Right forelimb (tissue), 1 donor: Measurements from ENCODE around the gene ACE.

Experiments
- DNase-seq: peaks from one replicate; pipeline ENCODE4 v3.0.0-alpha.2; 2018

ACE gene

DNA sequence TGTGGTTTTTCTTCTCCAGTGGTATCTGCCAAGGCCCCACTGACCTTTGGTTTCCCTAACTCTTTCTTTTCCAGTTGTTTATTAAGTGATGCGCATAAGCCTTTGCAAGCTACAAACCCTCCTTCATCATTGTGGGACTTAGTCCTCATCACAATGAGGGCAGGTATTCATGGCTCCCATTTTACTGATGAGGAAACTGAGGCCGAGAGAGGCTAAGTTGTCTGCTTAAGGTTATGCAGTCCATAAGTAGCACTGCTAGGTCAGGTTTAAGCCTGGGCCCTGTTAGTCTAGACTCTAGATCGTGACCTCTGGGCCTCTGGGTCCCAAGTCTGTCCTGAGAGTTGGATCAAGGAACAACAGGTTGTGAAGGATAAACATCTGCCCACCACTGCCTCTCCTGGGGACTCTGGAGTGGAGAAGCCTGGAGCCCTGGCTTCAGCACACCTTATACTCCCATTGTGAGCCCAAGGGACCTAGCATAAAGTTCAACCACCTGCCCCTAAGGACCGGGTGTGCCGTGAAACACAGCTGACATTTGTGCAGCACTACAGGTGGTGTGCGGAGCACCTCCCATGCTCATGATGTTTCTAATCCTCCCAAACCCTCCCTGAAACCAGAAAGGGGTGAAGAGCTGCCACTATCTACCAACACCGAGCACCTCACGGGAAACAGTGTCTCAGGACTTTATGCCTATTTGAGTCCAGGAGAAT lies 41.1 kb downstream of the ACE start:
- DNase-seq = no peak

DNA sequence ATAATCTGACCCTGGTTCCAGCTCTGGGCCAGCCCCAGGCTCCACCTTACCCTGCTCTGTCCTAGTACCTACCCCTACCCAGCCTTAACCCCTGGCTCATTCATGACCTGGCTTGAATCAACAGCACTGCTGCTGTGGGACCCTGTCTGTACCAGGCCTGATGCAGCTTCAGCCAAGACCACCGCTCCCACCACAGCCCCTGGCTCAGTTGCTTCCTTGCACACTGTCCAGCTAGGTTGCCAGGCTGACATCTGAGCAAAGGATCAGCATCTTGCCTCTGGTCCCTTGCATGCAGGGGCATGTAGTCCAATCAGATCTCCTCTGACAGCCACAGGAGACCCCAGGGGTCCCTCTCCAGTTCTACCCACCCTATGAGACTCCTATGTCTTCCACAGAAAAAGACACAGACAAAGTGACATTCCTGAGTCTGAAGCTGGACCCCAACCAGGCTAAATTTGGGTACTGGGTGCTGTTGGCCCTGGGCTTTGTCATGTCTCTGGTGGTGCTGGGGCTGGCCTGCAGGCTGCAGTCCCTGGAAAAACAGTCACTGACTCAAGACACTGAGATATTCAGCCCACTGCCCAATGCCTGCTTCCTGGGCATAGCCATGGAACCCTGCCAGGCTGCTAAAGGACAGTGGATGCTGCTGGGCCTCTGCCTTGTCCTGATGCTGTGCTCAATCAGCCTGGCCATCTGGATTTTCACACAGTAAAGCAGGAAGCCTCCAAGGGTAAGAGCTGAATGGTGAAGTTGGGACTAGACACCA lies 42.4 kb downstream of the ACE start:
- DNase-seq = no peak

- DNase-seq = no peak
These were observed 43.4 kb downstream of the ACE start for GRCh38 chr17:63519972-63520882.

DNA sequence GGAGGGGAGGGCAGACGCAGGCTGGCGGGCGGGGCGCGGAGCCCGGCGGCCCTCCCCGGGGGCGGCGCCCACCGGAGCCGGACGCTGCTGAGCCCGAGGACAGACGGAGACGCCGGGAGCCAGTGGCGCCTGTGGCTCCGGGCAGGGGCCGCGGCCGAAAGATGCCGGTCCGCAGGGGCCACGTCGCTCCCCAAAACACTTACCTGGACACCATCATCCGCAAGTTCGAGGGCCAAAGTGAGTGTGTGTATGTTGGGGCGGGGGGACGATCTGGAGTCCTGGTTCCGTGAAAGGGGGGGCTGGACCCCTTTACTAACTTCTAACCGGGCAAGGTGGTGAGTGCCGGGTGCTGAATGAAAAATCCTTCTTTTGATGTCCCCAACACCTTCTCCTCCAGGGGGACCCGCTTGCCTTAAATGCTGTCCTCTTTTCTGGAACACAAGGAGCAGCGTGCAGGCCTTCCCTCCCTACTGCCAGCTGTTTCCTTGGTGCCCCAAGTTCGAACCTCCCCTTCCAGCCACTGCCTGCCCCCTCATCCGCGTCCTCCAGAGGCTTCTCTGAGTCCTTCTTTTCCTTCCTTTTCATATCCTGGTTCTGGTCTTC lies 46.5 kb downstream of the ACE start, which contains the start of gene KCNH6:
KCNH6 (plus strand) TSS at position 106 of the 603 bp plus-strand sequence; CDS start at position 162, 56 bp downstream.
- no peak for DNase-seq

DNA sequence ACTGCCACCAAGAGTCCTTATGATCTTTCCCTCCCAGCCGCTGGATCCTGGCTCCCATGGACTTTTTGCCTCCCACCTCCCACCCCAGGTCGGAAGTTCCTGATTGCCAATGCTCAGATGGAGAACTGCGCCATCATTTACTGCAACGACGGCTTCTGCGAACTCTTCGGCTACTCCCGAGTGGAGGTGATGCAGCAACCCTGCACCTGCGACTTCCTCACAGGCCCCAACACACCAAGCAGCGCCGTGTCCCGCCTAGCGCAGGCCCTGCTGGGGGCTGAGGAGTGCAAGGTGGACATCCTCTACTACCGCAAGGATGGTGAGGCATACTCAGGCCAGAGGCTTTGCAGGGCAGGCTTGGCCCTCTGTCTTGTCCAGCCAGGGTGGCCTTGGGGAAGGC lies 47.2 kb downstream of the ACE start:
- no peak for DNase-seq

GRCh38 chr17:63525190-63525946 lies 48.5 kb downstream of the ACE start:
- no peak for DNase-seq

DNA sequence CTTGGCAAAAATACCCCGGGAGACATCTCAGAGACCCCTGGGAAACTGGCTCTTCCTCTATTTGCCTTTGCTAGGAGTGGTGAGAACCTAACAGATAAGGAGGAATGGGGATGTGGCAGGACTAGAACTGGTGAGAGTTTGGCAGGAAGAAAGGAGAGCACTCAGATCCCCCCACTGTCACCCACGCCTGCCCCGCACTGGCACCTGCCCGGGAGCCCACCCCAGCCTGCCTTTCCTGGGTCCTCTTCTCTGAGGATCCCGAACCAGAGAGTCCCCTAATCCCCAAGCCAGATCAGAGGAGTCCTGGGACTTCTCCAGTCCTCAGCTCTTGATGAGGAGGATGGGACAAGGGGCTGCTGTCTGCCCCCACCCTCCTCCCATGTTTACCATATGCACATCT lies 50.0 kb downstream of the ACE start:
- DNase-seq = no peak

GRCh38 chr17:63528183-63528582 lies 51.3 kb downstream of the ACE start:
- DNase-seq = no peak

DNA sequence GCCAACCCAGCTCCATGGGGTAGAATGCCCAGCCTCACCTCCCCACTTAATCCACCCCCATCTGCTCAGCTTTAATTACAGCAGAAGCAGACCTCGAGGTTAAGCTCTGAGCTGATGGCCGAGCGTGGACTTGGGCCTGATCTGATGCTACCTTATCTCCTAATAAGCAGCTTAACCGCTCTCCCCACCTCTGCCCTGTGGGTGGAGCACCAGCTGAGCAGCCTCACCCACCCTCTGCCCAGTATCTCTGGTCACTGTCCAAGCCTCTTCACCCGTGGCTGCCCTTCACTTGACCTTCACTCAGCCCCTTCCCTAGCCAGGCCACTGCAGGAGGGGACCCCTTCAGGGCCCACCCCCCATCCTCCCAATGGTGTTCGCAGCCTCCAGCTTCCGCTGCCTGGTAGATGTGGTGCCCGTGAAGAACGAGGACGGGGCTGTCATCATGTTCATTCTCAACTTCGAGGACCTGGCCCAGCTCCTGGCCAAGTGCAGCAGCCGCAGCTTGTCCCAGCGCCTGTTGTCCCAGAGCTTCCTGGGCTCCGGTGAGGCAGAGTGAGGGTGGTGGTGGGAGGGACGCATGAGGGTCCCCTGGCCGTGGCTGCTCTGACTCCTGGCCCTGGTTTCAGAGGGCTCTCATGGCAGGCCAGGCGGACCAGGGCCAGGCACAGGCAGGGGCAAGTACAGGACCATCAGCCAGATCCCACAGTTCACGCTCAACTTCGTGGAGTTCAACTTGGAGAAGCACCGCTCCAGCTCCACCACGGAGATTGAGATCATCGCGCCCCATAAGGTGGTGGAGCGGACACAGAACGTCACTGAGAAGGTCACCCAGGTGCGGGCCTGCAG lies 53.1 kb downstream of the ACE start:
- DNase-seq = no peak

DNA sequence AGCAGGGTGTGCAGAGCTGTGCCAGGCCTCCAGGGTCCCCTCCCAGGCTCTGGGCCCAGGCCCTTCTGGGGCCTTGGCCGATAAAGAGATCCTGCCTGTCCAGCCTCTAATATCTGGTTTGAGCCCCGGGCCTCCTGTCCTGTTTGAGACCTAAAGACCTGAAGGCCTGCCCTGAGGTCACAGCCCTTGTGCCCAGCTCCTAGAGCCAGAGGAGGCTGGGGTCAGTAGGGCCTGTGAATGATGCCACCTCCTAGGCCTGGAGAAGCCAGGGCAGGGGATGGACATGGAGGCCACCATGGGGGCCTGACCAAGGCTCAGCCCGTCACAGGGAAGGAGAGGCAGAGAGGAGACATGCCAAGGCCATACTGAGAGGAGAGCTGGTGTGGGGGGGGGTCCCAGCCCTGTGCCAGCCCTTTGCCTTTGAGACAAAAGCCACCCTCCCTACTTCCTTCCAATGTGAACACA lies 53.7 kb downstream of the ACE start:
- no peak for DNase-seq

GRCh38 chr17:63531022-63531965 lies 54.4 kb downstream of the ACE start:
- DNase-seq = no peak

GRCh38 chr17:63533433-63534077 lies 56.7 kb downstream of the ACE start:
- no peak for DNase-seq

DNA sequence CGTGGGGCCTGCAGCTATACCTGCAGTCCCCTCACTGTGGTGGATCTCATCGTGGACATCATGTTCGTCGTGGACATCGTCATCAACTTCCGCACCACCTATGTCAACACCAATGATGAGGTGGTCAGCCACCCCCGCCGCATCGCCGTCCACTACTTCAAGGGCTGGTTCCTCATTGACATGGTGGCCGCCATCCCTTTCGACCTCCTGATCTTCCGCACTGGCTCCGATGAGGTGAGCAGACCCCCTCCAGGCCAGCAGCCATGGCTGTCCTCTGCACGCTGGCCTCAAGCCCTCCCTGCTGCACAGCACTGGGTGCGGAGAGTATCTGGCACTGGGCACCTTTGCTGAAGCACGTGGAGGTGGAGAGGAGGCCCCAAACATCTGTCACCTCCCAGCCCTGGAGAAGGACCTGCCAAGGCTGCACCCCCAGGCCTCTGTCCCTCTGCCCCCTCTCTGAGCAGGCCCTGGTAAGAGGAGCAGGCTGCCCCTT lies 57.3 kb downstream of the ACE start:
- DNase-seq = no peak

DNA sequence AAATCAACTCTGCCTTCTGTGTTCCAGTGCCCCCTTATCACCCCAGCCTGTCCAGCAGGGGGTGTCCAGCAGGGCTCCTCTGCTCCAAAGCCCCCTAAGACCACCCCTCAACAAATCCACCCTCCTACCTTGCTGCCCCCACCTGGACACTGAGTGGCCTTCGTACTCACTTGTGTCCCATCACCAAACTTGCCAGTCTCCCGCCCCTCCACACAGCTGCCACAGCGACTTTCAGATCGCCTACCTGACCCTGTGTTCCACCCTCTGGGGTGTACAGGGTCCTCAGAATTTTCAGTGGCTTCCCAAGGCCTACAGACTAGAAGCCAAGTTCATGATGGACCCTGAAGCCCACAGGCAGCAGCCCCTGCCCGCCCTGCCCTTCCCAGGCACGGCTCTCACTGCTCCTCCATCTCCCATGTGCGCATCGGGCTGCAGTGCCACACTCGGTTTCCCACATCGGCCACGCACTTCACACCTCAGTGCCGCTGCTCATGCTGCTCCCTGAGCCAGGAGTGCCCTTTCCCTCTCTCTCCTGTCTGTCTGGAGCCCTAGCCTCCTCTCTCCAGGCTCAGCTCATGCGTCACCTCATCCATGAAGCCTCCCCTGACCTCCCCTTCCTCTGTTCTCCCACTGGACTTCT lies 58.1 kb downstream of the ACE start:
- no peak for DNase-seq

GRCh38 chr17:63535640-63536039 lies 58.8 kb downstream of the ACE start:
- no peak for DNase-seq

GRCh38 chr17:63537001-63537400 lies 60.1 kb downstream of the ACE start:
- no peak for DNase-seq

GRCh38 chr17:63537991-63538692 lies 61.3 kb downstream of the ACE start:
- no peak for DNase-seq
